ENCODE data around the gene NSL1.

Gene NSL1

DNA sequence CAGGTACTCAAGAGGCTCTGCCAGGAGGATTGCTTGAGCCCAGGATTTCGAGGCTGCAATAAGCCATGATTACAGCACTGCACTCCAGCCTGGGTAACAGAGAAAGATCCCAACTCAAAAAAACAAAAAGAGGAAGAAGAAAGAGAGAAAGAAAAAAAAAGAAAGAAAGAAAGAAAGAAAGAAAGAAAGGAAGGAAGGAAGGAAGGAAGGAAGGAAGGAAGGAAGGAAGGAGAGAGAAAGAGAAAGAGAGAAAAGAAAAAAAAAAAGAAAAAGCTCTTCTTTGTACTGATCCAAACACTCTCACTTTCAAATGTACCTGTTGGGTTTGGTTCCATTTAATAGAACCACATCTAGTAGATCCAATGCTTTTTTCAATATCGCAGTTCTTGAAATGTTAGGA lies 103.8 kb downstream of the NSL1 start:
- DNase-seq (ENCODE audit: low read depth in 1 of 2, low spot score in 1 of 2), result no peak

DNA sequence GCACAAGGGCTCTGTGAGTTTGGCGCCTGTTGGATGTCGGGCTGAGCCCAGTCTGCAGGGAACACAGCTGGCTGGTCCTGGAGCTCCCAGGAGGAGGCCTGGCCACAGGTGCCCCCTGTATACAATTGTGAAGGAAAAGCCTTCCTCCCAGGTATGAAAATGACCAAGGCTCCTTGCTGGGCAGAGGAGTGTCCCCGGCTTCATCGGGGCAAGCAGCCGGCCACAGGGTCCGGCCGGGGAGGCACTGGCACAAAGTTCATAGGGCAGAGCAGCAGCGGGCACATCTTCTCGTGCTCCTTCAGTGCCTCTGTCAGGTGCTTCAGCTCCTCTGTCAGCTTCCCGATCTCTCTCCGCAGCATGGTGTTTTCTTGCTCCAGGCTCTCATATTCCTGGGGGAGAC lies 105.0 kb downstream of the NSL1 start:
- no peak for DNase-seq (ENCODE audit: low read depth in 1 of 2, low spot score in 1 of 2)

DNA sequence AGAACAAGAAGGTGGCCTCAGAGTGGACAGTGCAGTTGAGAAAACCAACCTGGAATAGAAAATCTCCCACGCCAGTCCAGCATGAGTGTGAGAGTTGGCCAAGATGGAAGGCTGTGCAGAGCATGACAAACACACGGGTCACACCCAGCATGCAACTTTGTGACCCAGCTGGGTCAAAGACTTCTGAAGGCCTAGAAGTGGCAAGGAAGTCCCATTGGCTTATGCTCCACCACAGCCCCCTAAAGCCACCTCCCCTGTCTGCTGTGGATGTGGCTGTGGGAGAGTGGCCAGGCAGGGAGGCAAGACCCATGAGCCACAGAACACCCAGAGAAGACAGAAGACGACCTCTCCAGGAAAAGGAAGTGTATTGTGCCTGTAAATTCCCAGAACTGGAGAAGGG lies 105.5 kb downstream of the NSL1 start:
- no peak for DNase-seq (ENCODE audit: low read depth in 1 of 2, low spot score in 1 of 2)

DNA sequence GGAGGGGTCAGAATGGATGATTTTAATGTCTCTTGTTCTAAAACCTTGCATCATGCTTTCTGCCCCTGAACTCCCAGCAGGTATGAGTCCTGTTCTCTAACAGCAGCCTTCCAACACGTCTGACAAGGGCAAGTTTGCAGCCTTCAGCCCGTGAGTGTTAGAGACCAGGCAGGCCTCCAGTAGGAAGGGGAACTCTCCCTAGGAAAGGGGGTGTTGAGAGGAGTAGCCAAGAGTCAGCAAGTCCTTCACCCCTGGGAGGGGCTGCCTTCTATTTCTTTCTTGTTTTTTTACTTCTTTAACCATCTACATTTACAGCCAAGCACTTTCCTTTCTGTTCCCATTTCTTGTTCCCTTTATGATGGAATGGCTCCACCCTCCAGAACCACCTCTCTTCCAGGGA lies 106.1 kb downstream of the NSL1 start:
- no peak for DNase-seq (ENCODE audit: low read depth in 1 of 2, low spot score in 1 of 2)

DNA sequence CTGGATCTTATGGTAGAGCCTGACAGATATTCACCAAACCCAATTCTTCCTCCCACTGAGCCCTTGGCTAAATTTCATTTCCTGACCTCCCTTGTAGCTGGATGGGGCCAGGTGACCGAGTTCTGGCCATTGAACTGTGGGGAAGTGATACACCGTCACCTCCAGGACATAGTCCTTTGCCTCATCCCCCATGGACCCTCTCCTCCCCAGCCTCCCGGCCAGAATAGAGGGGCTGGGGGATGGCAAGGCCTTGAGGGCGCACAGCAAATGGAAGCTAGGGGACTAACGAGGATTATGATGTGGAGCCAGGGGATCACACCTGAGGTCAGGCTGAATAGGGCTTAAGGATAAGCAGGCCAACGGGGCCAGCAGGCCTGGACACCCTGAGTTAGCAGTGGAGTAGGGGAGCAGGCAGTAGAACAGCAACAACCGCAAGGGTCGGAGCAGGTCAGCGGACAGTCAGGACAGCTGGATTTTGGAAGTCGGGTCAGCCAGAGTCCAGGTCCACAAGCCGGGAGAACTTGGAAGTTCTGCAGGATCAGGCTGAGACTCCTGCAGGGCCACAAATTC lies 107.0 kb downstream of the NSL1 start:
- no peak for DNase-seq (ENCODE audit: low read depth in 1 of 2, low spot score in 1 of 2)

DNA sequence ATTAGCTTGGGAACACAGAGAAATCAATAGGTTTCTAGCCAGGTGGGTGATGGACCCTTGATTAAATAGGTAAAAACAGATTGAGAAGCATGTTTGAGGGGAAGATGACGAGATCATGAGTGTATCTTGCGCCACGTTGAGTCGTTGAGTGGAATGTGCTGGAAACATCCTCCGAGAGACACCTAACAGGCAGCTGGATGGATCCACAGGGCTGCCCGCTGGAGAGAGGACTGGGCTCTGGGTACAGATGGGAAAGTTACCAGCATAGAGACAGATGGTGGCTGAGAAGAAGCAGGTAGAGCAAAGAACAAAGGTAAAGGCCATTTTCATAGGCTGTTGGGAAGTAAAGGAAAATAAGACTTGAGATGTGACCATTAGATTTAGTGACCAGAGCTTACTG lies 107.5 kb downstream of the NSL1 start:
- DNase-seq (ENCODE audit: low read depth in 1 of 2, low spot score in 1 of 2), result no peak

DNA sequence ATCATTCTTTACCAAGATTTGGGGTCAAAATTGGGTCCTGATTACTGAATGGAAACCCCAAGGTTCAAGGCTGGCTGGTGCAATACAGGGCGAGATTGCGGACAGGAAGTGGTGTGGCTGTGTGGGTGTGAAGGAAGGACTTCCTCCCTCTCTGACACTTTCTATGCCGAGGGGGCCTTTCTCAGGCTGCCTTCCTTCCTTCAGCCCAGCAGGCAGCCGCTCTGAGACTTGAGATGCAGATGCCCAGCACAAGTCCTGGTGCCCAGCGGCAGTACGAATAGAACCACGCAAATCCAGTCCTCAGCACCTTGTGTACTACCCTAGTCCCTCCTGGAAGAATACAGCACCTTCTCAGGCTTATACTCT lies 108.2 kb downstream of the NSL1 start:
- no peak for DNase-seq (ENCODE audit: low read depth in 1 of 2, low spot score in 1 of 2)

DNA sequence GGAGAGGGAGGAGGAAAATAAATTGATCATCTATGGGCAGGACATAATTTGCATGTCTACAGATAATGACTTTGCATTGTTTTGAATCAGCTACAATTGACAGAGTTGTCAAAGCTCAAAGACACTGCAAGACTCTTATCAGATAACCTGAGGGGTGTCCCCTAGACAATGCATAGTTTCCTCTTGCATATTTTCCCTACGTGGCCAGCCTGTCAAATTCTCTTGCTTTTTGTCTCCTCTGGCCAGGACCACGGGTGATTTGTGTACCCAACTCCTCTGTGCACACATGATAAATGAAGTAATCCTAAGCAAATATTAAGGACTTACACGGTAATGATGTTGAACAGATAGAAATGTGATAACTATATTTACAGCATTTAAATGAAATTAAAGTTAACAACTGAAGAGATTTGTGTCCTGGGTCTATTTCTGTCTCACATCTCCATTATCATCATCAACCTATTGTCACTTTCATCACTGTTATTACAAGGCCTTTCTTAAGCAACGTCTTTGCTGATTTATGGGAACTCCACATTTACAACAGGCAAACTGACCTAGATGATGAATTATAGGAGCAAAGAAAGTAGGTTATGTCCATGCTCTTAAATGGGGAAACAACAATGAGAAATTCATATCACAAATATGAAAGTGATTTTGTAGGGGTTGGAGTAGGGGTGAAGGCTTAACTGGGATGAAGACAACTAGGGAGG lies 110.7 kb downstream of the NSL1 start:
- no peak for DNase-seq (ENCODE audit: low read depth in 1 of 2, low spot score in 1 of 2)

DNA sequence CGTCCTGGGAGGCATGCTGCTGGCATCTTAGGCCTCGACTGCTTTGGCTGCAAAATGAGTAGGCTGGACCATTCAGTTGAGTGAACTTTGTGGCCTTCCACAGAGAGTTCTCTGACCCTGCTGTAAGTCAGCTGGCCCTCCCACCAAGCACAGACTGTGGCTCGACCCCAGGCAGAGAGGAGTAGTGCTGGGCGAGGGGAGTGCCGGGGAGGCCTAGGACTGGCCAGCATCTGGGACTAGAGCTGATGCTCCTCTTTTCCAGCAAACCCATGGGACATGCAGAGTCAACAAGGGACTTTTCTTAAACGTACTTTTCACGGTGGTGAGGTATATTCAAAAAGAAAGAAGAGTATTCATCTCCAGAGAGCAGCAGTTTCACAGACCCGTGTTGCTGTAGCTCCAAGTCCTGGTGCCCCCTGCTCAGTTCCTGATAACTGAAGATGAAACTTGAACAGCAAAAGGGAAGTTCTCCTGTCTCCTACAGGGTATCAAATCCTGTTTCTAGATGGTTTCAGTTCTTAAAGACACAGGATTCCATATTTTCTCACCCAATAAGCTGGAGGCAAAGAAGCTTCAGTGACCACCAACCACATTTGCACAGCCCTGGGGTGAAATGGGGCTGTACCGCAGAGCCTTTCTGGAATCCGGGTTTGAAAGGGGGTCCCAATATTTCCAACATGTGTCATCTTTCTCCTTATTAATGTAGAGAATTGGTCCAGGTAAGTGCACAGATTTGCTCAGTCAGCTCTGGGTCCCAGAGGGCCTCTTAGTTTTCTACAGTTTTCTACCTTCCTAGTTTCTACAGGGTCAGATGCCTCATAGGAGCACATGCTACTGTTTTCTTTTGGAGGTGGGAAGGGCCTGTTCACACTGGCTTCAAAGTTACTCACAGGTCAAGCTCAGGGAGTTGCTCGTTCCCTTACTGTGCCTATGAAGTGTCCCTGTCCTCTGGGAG lies 112.8 kb downstream of the NSL1 start:
- DNase-seq (ENCODE audit: low read depth in 1 of 2, low spot score in 1 of 2), result no peak

DNA sequence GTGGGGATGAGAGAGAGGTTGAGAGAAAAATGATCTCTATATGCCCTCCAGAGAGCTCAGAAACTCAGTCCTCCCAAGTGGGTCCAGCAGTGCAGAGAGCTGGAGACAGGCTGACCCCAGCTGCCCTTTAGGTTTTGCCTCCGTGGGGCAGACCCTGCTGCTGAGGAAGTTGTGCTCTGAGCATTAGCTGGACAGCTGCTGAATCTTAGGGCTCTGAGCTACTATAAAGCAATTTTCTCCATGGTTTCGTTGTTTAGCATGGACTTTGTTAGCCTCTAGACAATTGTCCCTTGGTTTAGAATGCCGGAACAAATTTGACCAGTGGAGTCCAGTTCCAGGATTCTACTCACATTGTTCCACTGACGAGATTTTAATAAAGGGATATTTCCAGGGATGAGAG lies 114.0 kb downstream of the NSL1 start:
- DNase-seq (ENCODE audit: low read depth in 1 of 2, low spot score in 1 of 2), result no peak

DNA sequence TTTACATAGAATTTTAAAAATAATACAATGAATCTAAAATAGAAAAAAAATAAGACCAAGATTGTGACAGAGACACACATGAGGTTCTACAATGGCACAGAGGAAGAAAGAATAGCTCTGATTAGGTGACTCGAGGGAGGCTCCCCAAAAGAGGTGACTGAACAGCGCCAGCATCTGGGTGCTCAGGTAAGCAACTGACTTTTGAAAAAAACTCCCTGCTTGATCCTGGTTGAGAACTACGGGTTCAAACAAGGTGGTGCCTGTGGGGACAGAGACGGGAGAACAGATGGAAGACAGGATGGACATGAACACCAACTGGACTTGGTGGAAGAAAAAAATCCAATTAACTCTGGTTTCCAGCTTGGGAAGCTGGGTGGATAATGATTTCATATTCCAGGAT lies 114.4 kb downstream of the NSL1 start:
- DNase-seq (ENCODE audit: low read depth in 1 of 2, low spot score in 1 of 2), result no peak

Data from stimulated activated CD4-positive, alpha-beta T cell treated with anti-CD3 and anti-CD28 coated beads, Interleukin-15, amount 100 ng/mL, for 1 hour (primary cell).